Neural cell (in vitro differentiated cells): Measurements from ENCODE around the gene RCOR3. TPM values are rescaled to one million over a fixed set of nuclear protein-coding genes. Genes with fewer than 3 reads are reported as not detected.

Experiments
- H2AFZ ChIP-seq: fragments of 200-600, 300-800 bp; sonication (generic), shearing (Covaris generic); 2 replicates; pipeline ENCODE4 v1.6.0; 2014; ENCODE audit warnings: low read depth, mild to moderate bottlenecking, antibody characterized with exemption, low read length, moderate library complexity
- H3F3A ChIP-seq: fragments of 200-600 bp; shearing (Covaris generic); 2 replicates; pipeline ENCODE4 v1.6.1; 2016; ENCODE audit warnings: mild to moderate bottlenecking, moderate library complexity, mixed read lengths, antibody characterized with exemption, low read length; ENCODE audit not compliant: insufficient read depth, poor library complexity, severe bottlenecking
- H3K27ac ChIP-seq: fragments of 200-600, 300-800 bp; sonication (generic), shearing (Covaris generic); 2 replicates; pipeline ENCODE4 v1.5.1; 2014; ENCODE audit warnings: mild to moderate bottlenecking, low read length, moderate library complexity
- H3K27me3 ChIP-seq: fragments of 300-800, 200-600 bp; sonication (generic), shearing (Covaris generic); 2 replicates; pipeline ENCODE4 v1.6.0; 2014; ENCODE audit warnings: mild to moderate bottlenecking, low read depth, low read length, moderate library complexity; ENCODE audit not compliant: insufficient read depth
- H3K36me3 ChIP-seq: fragments of 300-800, 200-600 bp; sonication (generic), shearing (Covaris generic); 2 replicates; pipeline ENCODE4 v1.5.1; 2014; ENCODE audit warnings: mild to moderate bottlenecking, antibody characterized with exemption, low read length, moderate library complexity; ENCODE audit not compliant: insufficient read depth
- H3K4me2 ChIP-seq: fragments of 300-800, 200-600 bp; sonication (generic), shearing (Covaris generic); 2 replicates; pipeline ENCODE4 v1.6.0; 2014; ENCODE audit warnings: mild to moderate bottlenecking, low read length
- H3K4me3 ChIP-seq: fragments of 300-800, 200-600 bp; sonication (generic), shearing (Covaris generic); 2 replicates; pipeline ENCODE4 v1.5.1; 2014; ENCODE audit warnings: mild to moderate bottlenecking, low read length, moderate library complexity
- H3K79me2 ChIP-seq: fragments of 200-600 bp; shearing (Covaris generic); replicated peaks from 2 replicates; pipeline ENCODE4 v1.6.0; 2014; ENCODE audit warnings: mild to moderate bottlenecking, low read length, moderate library complexity; ENCODE audit not compliant: insufficient read depth
- H3K9ac ChIP-seq: fragments of 300-800, 200-600 bp; sonication (generic), shearing (Covaris generic); 2 replicates; pipeline ENCODE4 v1.6.1; 2016; ENCODE audit warnings: mild to moderate bottlenecking, low read length, mixed read lengths
- H3K9me2 ChIP-seq: fragments of 200-600 bp; shearing (Covaris generic); 2 replicates; pipeline ENCODE4 v1.6.1; 2016; ENCODE audit warnings: mild to moderate bottlenecking, low read length, mixed read lengths; ENCODE audit not compliant: insufficient read depth
- H3K9me3 ChIP-seq: fragments of 200-600, 300-800 bp; sonication (generic), shearing (Covaris generic); 2 replicates; pipeline ENCODE4 v1.6.1; 2016; ENCODE audit warnings: mild to moderate bottlenecking, mixed run types, low read length, moderate library complexity, mixed read lengths
- H4K20me1 ChIP-seq: fragments of 200-600 bp; shearing (Covaris generic); 2 replicates; pipeline ENCODE4 v1.6.1; 2016; ENCODE audit warnings: mild to moderate bottlenecking, mixed run types; ENCODE audit not compliant: insufficient read depth
- CTCF ChIP-seq: fragments of 450-650 bp; IDR thresholded peaks from 2 replicates; pipeline ENCODE4 v1.5.1; 2014; ENCODE audit warnings: antibody characterized with exemption, mild to moderate bottlenecking, moderate library complexity; ENCODE audit not compliant: poor library complexity, severe bottlenecking
- EP300 ChIP-seq: fragments of 450-650 bp; conservative IDR thresholded peaks from 2 replicates; pipeline ENCODE4 v1.6.1; 2014; ENCODE audit warnings: antibody characterized with exemption, mild to moderate bottlenecking, moderate library complexity; ENCODE audit not compliant: poor library complexity, severe bottlenecking
- EZH2 ChIP-seq: fragments of 200-600, 300-800 bp; shearing (Covaris generic), sonication (generic); IDR thresholded peaks from 2 replicates; pipeline ENCODE4 v1.6.1; 2014; ENCODE audit warnings: antibody characterized with exemption, low read length, borderline replicate concordance, mild to moderate bottlenecking; ENCODE audit not compliant: insufficient read depth, poor library complexity, severe bottlenecking
- MXI1 ChIP-seq: fragments of 450-650 bp; conservative IDR thresholded peaks from 2 replicates; pipeline ENCODE4 v1.6.1; 2014; ENCODE audit warnings: antibody characterized with exemption, mild to moderate bottlenecking; ENCODE audit not compliant: poor library complexity, severe bottlenecking
- POLR2AphosphoS5 ChIP-seq: IDR thresholded peaks from 2 replicates; pipeline ENCODE4 v1.6.1; 2012
- RAD21 ChIP-seq: fragments of 450-650 bp; conservative IDR thresholded peaks from 2 replicates; pipeline ENCODE4 v1.6.1; 2014; ENCODE audit warnings: antibody characterized with exemption, mild to moderate bottlenecking, moderate library complexity
- REST ChIP-seq: IDR thresholded peaks from 2 replicates; pipeline ENCODE4 v1.6.1; 2012; ENCODE audit warnings: borderline replicate concordance
- SMC3 ChIP-seq: fragments of 450-650 bp; conservative IDR thresholded peaks from 2 replicates; pipeline ENCODE4 v1.6.1; 2014; ENCODE audit warnings: antibody characterized with exemption, mild to moderate bottlenecking, moderate library complexity; ENCODE audit not compliant: poor library complexity
- TAF1 ChIP-seq: IDR thresholded peaks from 2 replicates; pipeline ENCODE4 v1.6.1; 2012; ENCODE audit warnings: low read depth
- polyA plus RNA-seq: library from polyadenylated mRNA; depleted of rRNA; stranded (reverse); fragments of >200 nt; gene quantifications from 2 replicates; pipeline ENCODE4 v1.2.3, GENCODE V29; 2014

Gene RCOR3
- polyA plus RNA-seq, 1 donor from 2014 or later: 61.6 TPM

GRCh38 chr1:211337430-211338223 lies 78.5 kb downstream of the RCOR3 start:
- Histone ChIP-seq H3K27ac (no peak overlapping the region), H3K36me3 (no peaks in the 10 kb centered on the region), H3K9ac (no peak overlapping the region), H2AFZ (no peak overlapping the region), H3K4me2 (no peak overlapping the region), H4K20me1 (no peaks in the 10 kb centered on the region), H3K79me2 (no peaks in the 10 kb centered on the region), H3K4me3 (no peak overlapping the region), H3K9me3 (no peaks in the 10 kb centered on the region), H3F3A (no peaks in the 10 kb centered on the region), H3K27me3 (no peaks in the 10 kb centered on the region), H3K9me2 (no peaks in the 10 kb centered on the region)
- no peak for TF ChIP-seq CTCF

- Histone ChIP-seq H3K4me3 (no peak overlapping the region), H3K27ac (no peak overlapping the region), H3K9me2 (no peaks in the 10 kb centered on the region), H3F3A (no peaks in the 10 kb centered on the region), H3K79me2 (no peaks in the 10 kb centered on the region), H3K9me3 (no peaks in the 10 kb centered on the region), H3K4me2 (no peak overlapping the region), H3K36me3 (no peaks in the 10 kb centered on the region), H3K27me3 (no peaks in the 10 kb centered on the region), H4K20me1 (no peaks in the 10 kb centered on the region), H3K9ac (no peak overlapping the region), H2AFZ (no peak overlapping the region)
- TF ChIP-seq REST: no peak
- TF ChIP-seq SMC3: no peak
Measured at GRCh38 chr1:211338224-211338620, 79.1 kb downstream of the RCOR3 start.

- H3F3A ChIP-seq: no peaks in the 10 kb centered on the region
- TF ChIP-seq RAD21 (no peak), TAF1 (no peak), EP300 (no peak), SMC3 (no peak), POLR2AphosphoS5 (no peak), MXI1 (no peak), REST (no peak), CTCF (no peak), EZH2 (no peak)
- no peak overlapping the region for H3K9ac ChIP-seq
- no peaks in the 10 kb centered on the region for H4K20me1 ChIP-seq
- H3K27ac ChIP-seq: no peak overlapping the region
- H3K9me3 ChIP-seq: no peaks in the 10 kb centered on the region
- no peak overlapping the region for H2AFZ ChIP-seq
- H3K4me3 ChIP-seq: no peak overlapping the region
- no peaks in the 10 kb centered on the region for H3K36me3 ChIP-seq
- no peak overlapping the region for H3K4me2 ChIP-seq
- H3K9me2 ChIP-seq: no peaks in the 10 kb centered on the region
- H3K79me2 ChIP-seq: no peaks in the 10 kb centered on the region
- no peaks in the 10 kb centered on the region for H3K27me3 ChIP-seq
Measured at GRCh38 chr1:211339631-211340041, 80.5 kb downstream of the RCOR3 start.
